Stomach smooth muscle (tissue), 2 donors: ENCODE measurements around the gene RBM5.

Experiments
- H3K27ac ChIP-seq: one replicate; pipeline ENCODE4 v1.7.0; 2013; ENCODE audit warnings: mild to moderate bottlenecking, low read length, inconsistent platforms
- H3K27me3 ChIP-seq, 2 donors: one replicate each; pipeline ENCODE4 v1.7.0; 2013; ENCODE audit warnings: low read length in 2 of 2; ENCODE audit not compliant: insufficient read depth in 2 of 2, control insufficient read depth in 1 of 2
- H3K36me3 ChIP-seq, 2 donors: one replicate each; pipeline ENCODE4 v1.7.0; 2013; ENCODE audit warnings: low read length in 2 of 2; ENCODE audit not compliant: control insufficient read depth in 2 of 2, insufficient read depth in 2 of 2
- H3K4me1 ChIP-seq: one replicate; pipeline ENCODE4 v1.7.0; 2013; ENCODE audit warnings: low read length; ENCODE audit not compliant: control insufficient read depth, insufficient read depth
- H3K4me3 ChIP-seq, 2 donors: one replicate each; pipeline ENCODE4 v1.7.0; 2013; ENCODE audit warnings: low read length in 2 of 2
- H3K9ac ChIP-seq, 2 donors: one replicate each; pipeline ENCODE4 v1.7.0; 2013; ENCODE audit warnings: low read length in 2 of 2, mild to moderate bottlenecking in 1 of 2
- H3K9me3 ChIP-seq, 2 donors: one replicate each; pipeline ENCODE4 v1.7.0; 2013; ENCODE audit warnings: low read length in 2 of 2; ENCODE audit not compliant: control insufficient read depth in 2 of 2
- donor health status: healthy.
- donor health status: Pancreatic carcinoma.

Gene RBM5

DNA sequence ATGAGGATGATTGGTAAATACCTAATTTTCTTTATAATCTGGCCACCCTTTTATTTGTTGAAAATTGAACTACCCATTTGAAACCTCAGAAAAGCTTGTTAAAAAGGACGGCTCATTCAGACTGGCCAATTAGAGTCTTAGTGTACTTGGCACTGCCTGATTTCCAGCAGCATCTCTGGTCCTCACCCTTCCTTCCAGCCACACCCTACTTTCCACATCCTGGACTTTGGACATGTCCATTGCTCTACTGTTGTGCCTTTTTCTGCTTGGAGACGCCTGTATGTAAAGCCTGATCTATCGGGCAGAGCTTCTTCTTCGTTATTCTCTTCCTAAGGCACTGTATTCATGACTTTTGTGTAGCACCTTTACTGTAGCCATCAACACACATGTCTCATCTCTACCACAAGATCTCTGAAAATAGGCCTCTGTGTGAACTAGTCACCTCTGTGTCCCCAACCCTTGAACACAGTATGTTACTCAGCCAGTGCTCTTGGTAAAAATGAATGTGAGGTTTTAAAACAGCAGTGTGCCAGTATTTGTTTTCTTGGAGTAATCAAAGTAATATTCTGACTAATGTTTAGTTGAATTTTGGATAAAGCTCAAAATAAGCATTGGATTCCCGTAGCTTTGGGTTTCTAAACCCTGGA lies 6.8 kb downstream of the RBM5 start:
- Histone ChIP-seq H3K4me3 (no peak overlapping the region), H3K27ac (no peak overlapping the region), H3K27me3 (no peaks in the 10 kb centered on the region), H3K36me3 (peaks cover 66 to 67% of the 10 kb centered on the region in 2 donors), H3K9me3 (no peaks in the 10 kb centered on the region), H3K9ac (no peak overlapping the region), H3K4me1 (peaks cover 8% of the 10 kb centered on the region)

GRCh38 chr3:50100386-50100785 lies 11.7 kb downstream of the RBM5 start:
- no peak overlapping the region for H3K4me3 ChIP-seq
- no peaks in the 10 kb centered on the region for H3K9me3 ChIP-seq
- no peak overlapping the region for H3K27ac ChIP-seq
- no peaks in the 10 kb centered on the region for H3K27me3 ChIP-seq
- peaks cover 79 to 81% of the 10 kb centered on the region in 2 donors for H3K36me3 ChIP-seq
- no peak overlapping the region for H3K9ac ChIP-seq
- no peaks in the 10 kb centered on the region for H3K4me1 ChIP-seq

- Histone ChIP-seq H3K4me1 (no peaks in the 10 kb centered on the region), H3K9ac (no peak overlapping the region), H3K9me3 (no peaks in the 10 kb centered on the region), H3K27ac (no peak overlapping the region), H3K27me3 (no peaks in the 10 kb centered on the region), H3K36me3 (peaks cover 75 to 77% of the 10 kb centered on the region in 2 donors), H3K4me3 (no peak overlapping the region)
These were observed 12.5 kb downstream of the RBM5 start for GRCh38 chr3:50100956-50101845.

- H3K27ac ChIP-seq = no peak overlapping the region
- H3K9me3 ChIP-seq = no peaks in the 10 kb centered on the region
- no peaks in the 10 kb centered on the region for H3K27me3 ChIP-seq
- peaks cover 79 to 80% of the 10 kb centered on the region in 2 donors for H3K36me3 ChIP-seq
- no peaks in the 10 kb centered on the region for H3K4me1 ChIP-seq
- H3K4me3 ChIP-seq = no peak overlapping the region
- H3K9ac ChIP-seq = no peak overlapping the region
These were observed 13.8 kb downstream of the RBM5 start for GRCh38 chr3:50102558-50102957.

DNA sequence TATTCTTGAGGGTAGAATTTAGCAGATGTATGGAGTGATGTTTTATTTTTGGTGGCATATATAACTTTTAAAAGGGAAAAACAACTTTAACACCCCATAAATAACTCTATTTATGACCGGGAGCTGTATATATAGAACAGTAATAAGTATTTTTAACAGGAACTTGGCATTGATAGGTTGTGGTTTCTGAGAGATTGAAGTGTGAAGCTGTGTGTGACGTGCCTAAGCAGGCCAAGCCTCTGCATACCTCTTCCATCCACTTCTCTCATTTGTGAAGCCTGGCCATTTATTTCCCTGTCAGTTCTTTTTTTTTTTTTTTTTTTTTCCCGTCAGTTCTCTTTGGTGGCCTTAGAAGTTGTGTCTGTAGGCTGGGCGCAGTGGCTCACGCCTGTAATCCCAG lies 23.0 kb downstream of the RBM5 start:
- Histone ChIP-seq H3K9ac (no peak overlapping the region), H3K27me3 (no peaks in the 10 kb centered on the region), H3K4me1 (no peaks in the 10 kb centered on the region), H3K36me3 (peaks cover 87 to 88% of the 10 kb centered on the region in 2 donors), H3K4me3 (no peak overlapping the region), H3K9me3 (no peaks in the 10 kb centered on the region), H3K27ac (no peak overlapping the region)

DNA sequence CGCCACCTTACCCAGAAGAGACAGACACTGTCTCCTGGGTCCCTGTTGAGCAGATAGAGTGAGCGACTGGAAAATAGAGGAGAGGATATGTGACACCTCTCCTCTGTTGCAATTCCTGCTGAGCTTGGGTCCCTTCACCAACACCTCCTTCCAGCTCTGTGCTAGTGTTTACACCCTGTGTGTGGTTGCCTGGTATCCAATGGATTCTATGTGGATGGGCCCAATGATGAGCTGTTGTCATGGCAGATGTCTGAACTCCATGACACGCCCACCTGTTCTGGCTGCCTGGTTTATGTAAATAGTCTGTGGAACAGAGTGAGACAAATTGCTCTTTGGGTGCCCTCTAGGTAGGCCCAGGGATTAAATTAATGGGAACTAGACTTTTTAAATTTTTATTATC lies 23.7 kb downstream of the RBM5 start:
- Histone ChIP-seq H3K4me3 (no peak overlapping the region), H3K9ac (no peak overlapping the region), H3K27ac (no peak overlapping the region), H3K36me3 (peaks cover 87 to 88% of the 10 kb centered on the region in 2 donors), H3K27me3 (no peaks in the 10 kb centered on the region), H3K4me1 (no peaks in the 10 kb centered on the region), H3K9me3 (no peaks in the 10 kb centered on the region)

DNA sequence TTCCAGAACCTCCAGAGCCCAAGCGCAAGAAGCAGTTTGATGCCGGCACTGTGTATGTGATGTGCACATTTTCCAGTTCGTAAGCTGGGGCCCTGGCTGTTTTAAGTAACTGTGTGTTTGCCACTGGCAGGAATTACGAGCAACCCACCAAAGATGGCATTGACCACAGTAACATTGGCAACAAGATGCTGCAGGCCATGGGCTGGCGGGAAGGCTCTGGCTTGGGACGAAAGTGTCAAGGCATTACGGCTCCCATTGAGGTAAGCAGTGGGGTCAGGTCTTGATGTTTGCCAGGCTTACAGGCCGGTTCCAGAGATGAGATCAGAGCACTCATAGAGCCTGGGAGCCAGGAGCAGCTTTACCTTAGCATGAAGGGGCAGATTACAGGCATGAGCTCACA lies 28.4 kb downstream of the RBM5 start:
- Histone ChIP-seq H3K27me3 (no peaks in the 10 kb centered on the region), H3K27ac (no peak overlapping the region), H3K9ac (no peak overlapping the region), H3K4me1 (no peaks in the 10 kb centered on the region), H3K4me3 (no peak overlapping the region), H3K9me3 (no peaks in the 10 kb centered on the region), H3K36me3 (peaks cover 65 to 79% of the 10 kb centered on the region in 2 donors)

DNA sequence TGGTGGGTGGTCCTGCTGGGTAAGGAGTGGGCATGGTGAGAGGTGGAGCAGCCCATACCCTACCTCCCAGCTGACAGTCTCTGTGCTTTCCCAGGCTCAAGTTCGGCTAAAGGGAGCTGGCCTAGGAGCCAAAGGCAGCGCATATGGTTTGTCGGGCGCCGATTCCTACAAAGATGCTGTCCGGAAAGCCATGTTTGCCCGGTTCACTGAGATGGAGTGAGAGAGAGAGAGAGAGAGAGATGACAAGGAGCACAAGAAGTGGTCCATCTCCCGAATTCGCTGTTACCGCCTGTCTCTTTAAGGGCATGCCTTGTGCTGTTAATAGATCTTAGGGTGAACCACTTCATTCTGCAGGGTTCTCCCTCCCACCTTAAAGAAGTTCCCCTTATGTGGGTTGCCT lies 29.5 kb downstream of the RBM5 start:
- Histone ChIP-seq H3K9ac (no peak overlapping the region), H3K36me3 (peaks cover 59 to 69% of the 10 kb centered on the region in 2 donors), H3K27me3 (no peaks in the 10 kb centered on the region), H3K4me1 (no peaks in the 10 kb centered on the region), H3K27ac (no peak overlapping the region), H3K9me3 (no peaks in the 10 kb centered on the region), H3K4me3 (no peak overlapping the region)

DNA sequence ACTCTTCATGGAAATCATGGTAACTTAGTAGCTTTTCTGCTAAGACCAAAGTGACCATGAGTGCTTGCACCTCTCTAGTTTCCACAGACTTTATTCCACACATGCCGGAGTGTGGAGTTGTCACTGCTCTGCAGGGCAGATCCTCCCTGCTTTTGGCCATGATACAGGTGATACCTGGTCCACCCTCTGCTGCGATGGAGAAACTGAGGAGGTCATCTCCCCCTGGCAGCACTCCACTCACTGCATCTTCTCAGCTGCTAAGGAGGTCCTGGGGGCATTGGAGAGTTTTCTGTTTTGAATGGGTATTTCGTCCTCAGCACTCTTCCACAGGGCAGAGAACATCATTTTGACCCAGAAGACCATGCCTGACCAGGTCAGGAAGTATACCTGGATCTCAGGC lies 31.1 kb downstream of the RBM5 start:
- Histone ChIP-seq H3K27ac (no peak overlapping the region), H3K36me3 (peaks cover 43 to 54% of the 10 kb centered on the region in 2 donors), H3K9ac (no peak overlapping the region), H3K27me3 (no peaks in the 10 kb centered on the region), H3K4me1 (peaks cover 5% of the 10 kb centered on the region), H3K9me3 (no peaks in the 10 kb centered on the region), H3K4me3 (no peak overlapping the region)

- Histone ChIP-seq H3K27ac (no peak overlapping the region), H3K9ac (no peak overlapping the region), H3K27me3 (no peaks in the 10 kb centered on the region), H3K4me1 (peaks cover 11% of the 10 kb centered on the region), H3K4me3 (no peak overlapping the region), H3K9me3 (no peaks in the 10 kb centered on the region), H3K36me3 (peaks cover 36 to 47% of the 10 kb centered on the region in 2 donors)
These were observed 31.8 kb downstream of the RBM5 start for GRCh38 chr3:50120364-50121071.
